ENCODE measurements around the gene LYST.

LYST gene

DNA sequence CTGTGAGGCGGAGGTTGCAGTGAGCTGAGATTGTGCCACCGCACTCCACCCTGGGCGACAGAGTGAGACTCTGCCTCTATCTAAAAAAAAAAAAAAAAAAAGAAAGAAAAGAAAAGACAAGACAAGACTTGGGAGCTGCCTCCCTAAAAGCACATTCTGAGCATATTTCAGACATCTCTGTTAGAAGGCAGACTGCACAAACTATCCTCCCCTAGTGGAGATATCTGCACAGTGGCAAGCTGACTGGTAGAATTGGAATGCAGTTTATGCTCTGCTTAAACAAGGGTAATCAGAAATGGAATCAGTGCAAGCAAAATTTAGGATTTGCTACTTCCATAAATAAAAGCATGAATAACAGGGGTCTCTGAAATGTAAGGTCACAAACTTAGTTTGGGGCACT, 248.9 kb downstream of the LYST start:
- Histone ChIP-seq H3K4me3 (ENCODE audit: low read depth, low read length, poor library complexity, severe bottlenecking) (no peak overlapping the region), H3K9me3 (ENCODE audit: low read length) (no peaks in the 10 kb centered on the region), H4K20me1 (ENCODE audit: insufficient read depth, low read length) (no peaks in the 10 kb centered on the region), H3K9me2 (ENCODE audit: low read depth, low read length) (no peaks in the 10 kb centered on the region), H3K79me2 (ENCODE audit: insufficient read depth, low read length) (no peaks in the 10 kb centered on the region), H2AFZ (ENCODE audit: low read length) (no peak overlapping the region), H3K4me2 (ENCODE audit: low read length) (no peak overlapping the region), H3K27ac (ENCODE audit: low read depth, low read length, poor library complexity, severe bottlenecking) (no peak overlapping the region), H3K9ac (ENCODE audit: low read length) (no peak overlapping the region), H3K4me1 (ENCODE audit: insufficient read depth, low read length, severe bottlenecking) (no peaks in the 10 kb centered on the region), H3F3A (ENCODE audit: insufficient read depth, low read length) (no peaks in the 10 kb centered on the region), H3K27me3 (ENCODE audit: insufficient read depth, low read length) (no peaks in the 10 kb centered on the region), H3K36me3 (ENCODE audit: insufficient read depth, low read length) (no peaks in the 10 kb centered on the region)
- TF ChIP-seq EZH2 (IDR thresholded peaks at IDR 0.05; ENCODE audit: borderline replicate concordance, low read length) = no peak
- TF ChIP-seq, protein P1, sequence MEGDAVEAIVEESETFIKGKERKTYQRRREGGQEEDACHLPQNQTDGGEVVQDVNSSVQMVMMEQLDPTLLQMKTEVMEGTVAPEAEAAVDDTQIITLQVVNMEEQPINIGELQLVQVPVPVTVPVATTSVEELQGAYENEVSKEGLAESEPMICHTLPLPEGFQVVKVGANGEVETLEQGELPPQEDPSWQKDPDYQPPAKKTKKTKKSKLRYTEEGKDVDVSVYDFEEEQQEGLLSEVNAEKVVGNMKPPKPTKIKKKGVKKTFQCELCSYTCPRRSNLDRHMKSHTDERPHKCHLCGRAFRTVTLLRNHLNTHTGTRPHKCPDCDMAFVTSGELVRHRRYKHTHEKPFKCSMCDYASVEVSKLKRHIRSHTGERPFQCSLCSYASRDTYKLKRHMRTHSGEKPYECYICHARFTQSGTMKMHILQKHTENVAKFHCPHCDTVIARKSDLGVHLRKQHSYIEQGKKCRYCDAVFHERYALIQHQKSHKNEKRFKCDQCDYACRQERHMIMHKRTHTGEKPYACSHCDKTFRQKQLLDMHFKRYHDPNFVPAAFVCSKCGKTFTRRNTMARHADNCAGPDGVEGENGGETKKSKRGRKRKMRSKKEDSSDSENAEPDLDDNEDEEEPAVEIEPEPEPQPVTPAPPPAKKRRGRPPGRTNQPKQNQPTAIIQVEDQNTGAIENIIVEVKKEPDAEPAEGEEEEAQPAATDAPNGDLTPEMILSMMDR (IDR thresholded peaks at IDR 0.05; ENCODE audit: low read length) = no peak

DNA sequence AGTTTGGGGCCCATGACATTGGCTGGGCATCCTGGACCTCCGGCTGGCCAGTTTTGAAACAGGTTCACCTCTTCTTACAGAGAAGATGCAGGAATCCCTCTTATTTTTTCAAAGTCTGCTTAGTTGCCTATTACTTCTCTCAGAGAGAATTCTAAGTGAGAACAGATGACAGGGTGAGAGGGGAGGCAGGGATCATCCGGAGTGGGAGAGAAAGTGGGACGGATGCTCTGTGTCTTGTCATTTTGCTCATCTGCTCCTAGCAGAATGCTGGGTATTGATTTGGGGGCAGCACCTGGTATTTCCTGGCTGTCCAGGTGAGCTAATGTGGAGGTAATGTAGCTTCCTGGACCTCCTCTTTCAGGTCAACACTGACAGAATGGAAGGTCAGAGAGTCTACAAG, 249.6 kb downstream of the LYST start:
- no peak overlapping the region for H3K27ac ChIP-seq (ENCODE audit: low read depth, low read length, poor library complexity, severe bottlenecking)
- no peaks in the 10 kb centered on the region for H3K27me3 ChIP-seq (ENCODE audit: insufficient read depth, low read length)
- no peak overlapping the region for H2AFZ ChIP-seq (ENCODE audit: low read length)
- no peaks in the 10 kb centered on the region for H3K9me3 ChIP-seq (ENCODE audit: low read length)
- TF ChIP-seq, protein P1 (IDR thresholded peaks at IDR 0.05; ENCODE audit: low read length) = no peak
- TF ChIP-seq EZH2 (IDR thresholded peaks at IDR 0.05; ENCODE audit: borderline replicate concordance, low read length) = no peak
- H3K4me1 ChIP-seq (ENCODE audit: insufficient read depth, low read length, severe bottlenecking) = no peaks in the 10 kb centered on the region
- H3K9me2 ChIP-seq (ENCODE audit: low read depth, low read length) = no peaks in the 10 kb centered on the region
- H3K79me2 ChIP-seq (ENCODE audit: insufficient read depth, low read length) = no peaks in the 10 kb centered on the region
- no peaks in the 10 kb centered on the region for H4K20me1 ChIP-seq (ENCODE audit: insufficient read depth, low read length)
- no peaks in the 10 kb centered on the region for H3K36me3 ChIP-seq (ENCODE audit: insufficient read depth, low read length)
- no peak overlapping the region for H3K9ac ChIP-seq (ENCODE audit: low read length)
- H3K4me3 ChIP-seq (ENCODE audit: low read depth, low read length, poor library complexity, severe bottlenecking) = no peak overlapping the region
- no peaks in the 10 kb centered on the region for H3F3A ChIP-seq (ENCODE audit: insufficient read depth, low read length)
- no peak overlapping the region for H3K4me2 ChIP-seq (ENCODE audit: low read length)

DNA sequence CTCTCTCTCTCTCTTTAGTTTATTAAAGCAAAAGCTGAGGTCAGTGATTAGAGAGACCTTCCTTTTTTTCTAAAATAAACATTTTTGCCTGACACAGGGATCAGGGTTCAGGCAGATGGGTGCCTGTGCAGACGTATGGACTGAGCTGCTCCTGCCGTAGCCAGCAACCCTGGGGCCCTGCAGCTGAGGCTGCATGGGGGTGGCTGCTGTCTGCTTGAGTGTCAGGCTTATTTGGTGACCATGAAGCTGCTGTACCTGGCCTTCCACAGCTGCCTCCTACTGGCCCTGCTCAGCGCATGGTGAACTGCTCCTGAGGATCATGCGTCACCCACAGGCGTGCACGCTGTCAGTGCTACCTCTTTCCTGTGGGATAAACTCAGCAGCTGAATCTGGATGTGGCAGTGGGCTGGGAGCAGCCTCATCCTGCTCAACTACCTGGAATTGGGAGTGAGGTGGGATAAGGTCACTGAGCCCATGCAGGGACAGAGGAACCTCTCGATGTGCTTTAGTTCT, 252.2 kb downstream of the LYST start:
- Histone ChIP-seq H3K4me2 (ENCODE audit: low read length) (no peak overlapping the region), H3K79me2 (ENCODE audit: insufficient read depth, low read length) (no peaks in the 10 kb centered on the region), H2AFZ (ENCODE audit: low read length) (no peak overlapping the region), H3K9me2 (ENCODE audit: low read depth, low read length) (no peaks in the 10 kb centered on the region), H3K9ac (ENCODE audit: low read length) (no peak overlapping the region), H3K27ac (ENCODE audit: low read depth, low read length, poor library complexity, severe bottlenecking) (no peak overlapping the region), H3K4me1 (ENCODE audit: insufficient read depth, low read length, severe bottlenecking) (no peaks in the 10 kb centered on the region), H3K9me3 (ENCODE audit: low read length) (no peaks in the 10 kb centered on the region), H4K20me1 (ENCODE audit: insufficient read depth, low read length) (no peaks in the 10 kb centered on the region), H3F3A (ENCODE audit: insufficient read depth, low read length) (no peaks in the 10 kb centered on the region), H3K4me3 (ENCODE audit: low read depth, low read length, poor library complexity, severe bottlenecking) (no peak overlapping the region), H3K36me3 (ENCODE audit: insufficient read depth, low read length) (no peaks in the 10 kb centered on the region), H3K27me3 (ENCODE audit: insufficient read depth, low read length) (no peaks in the 10 kb centered on the region)
- TF ChIP-seq EZH2 (IDR thresholded peaks at IDR 0.05; ENCODE audit: borderline replicate concordance, low read length) = no peak
- TF ChIP-seq, protein P1 (IDR thresholded peaks at IDR 0.05; ENCODE audit: low read length) = no peak

Measured in OCI-LY1 (cell line).